HEK293 (cell line): ENCODE data around the gene CNN2.

ENCODE experiments used
- GFI1B ChIP-seq: fragments of 450-650 bp; formaldehyde crosslinking; IDR thresholded peaks from 2 replicates; pipeline ENCODE4 v1.5.1; 2016; ENCODE audit warnings: missing biosample characterization, missing genetic modification characterization
- GLIS1 ChIP-seq: fragments of 450-650 bp; formaldehyde crosslinking; IDR thresholded peaks from 2 replicates; pipeline ENCODE4 v1.5.1; 2016; ENCODE audit warnings: missing biosample characterization, missing genetic modification characterization
- IKZF3 ChIP-seq: fragments of 450-650 bp; IDR thresholded peaks from 2 replicates; pipeline ENCODE4 v1.5.0; 2018; ENCODE audit warnings: missing biosample characterization, mild to moderate bottlenecking, missing genetic modification characterization, moderate library complexity
- KLF9 ChIP-seq: fragments of 450-650 bp; formaldehyde crosslinking; IDR thresholded peaks from 2 replicates; pipeline ENCODE4 v1.5.1; 2016; ENCODE audit warnings: missing biosample characterization, missing genetic modification characterization, low read depth
- MZF1 ChIP-seq: fragments of 450-650 bp; formaldehyde crosslinking; IDR thresholded peaks from 2 replicates; pipeline ENCODE4 v1.5.1; 2017; ENCODE audit warnings: missing biosample characterization, missing genetic modification characterization, borderline replicate concordance
- SP2 ChIP-seq: fragments of 450-650 bp; formaldehyde crosslinking; IDR thresholded peaks from 2 replicates; pipeline ENCODE4 v1.5.1; 2016; ENCODE audit warnings: missing biosample characterization, missing genetic modification characterization
- SP7 ChIP-seq: fragments of 450-650 bp; formaldehyde crosslinking; IDR thresholded peaks from 2 replicates; pipeline ENCODE4 v1.5.1; 2016; ENCODE audit warnings: missing biosample characterization, missing genetic modification characterization
- YY1 ChIP-seq: fragments of 450-650 bp; formaldehyde crosslinking; IDR thresholded peaks from 2 replicates; pipeline ENCODE4 v1.5.1; 2018; ENCODE audit warnings: missing biosample characterization, missing genetic modification characterization
- ZBTB21 ChIP-seq: fragments of 450-650 bp; formaldehyde crosslinking; IDR thresholded peaks from 2 replicates; pipeline ENCODE4 v1.5.1; 2017; ENCODE audit warnings: missing biosample characterization, missing genetic modification characterization
- ZBTB48 ChIP-seq: fragments of 450-650 bp; formaldehyde crosslinking; IDR thresholded peaks from 2 replicates; pipeline ENCODE4 v1.5.1; 2016; ENCODE audit warnings: missing biosample characterization, missing genetic modification characterization
- ZEB2 ChIP-seq: fragments of 450-650 bp; formaldehyde crosslinking; IDR thresholded peaks from 2 replicates; pipeline ENCODE4 v1.5.1; 2016; ENCODE audit warnings: missing biosample characterization, missing genetic modification characterization
- ZNF221 ChIP-seq: fragments of 450-650 bp; formaldehyde crosslinking; IDR thresholded peaks from 2 replicates; pipeline ENCODE4 v1.5.1; 2017; ENCODE audit warnings: missing biosample characterization, missing genetic modification characterization, borderline replicate concordance
- ZNF335 ChIP-seq: fragments of 450-650 bp; formaldehyde crosslinking; conservative IDR thresholded peaks from 2 replicates; pipeline ENCODE4 v1.5.1; 2016; ENCODE audit warnings: missing biosample characterization, missing genetic modification characterization
- ZNF341 ChIP-seq: fragments of 450-650 bp; formaldehyde crosslinking; IDR thresholded peaks from 2 replicates; pipeline ENCODE4; 2016; ENCODE audit warnings: low read depth, missing biosample characterization, missing genetic modification characterization
- ZNF366 ChIP-seq: fragments of 450-650 bp; formaldehyde crosslinking; conservative IDR thresholded peaks from 2 replicates; pipeline ENCODE4 v1.5.1; 2016; ENCODE audit warnings: missing biosample characterization, missing genetic modification characterization
- ZNF37A ChIP-seq: fragments of 450-650 bp; IDR thresholded peaks from 2 replicates; pipeline ENCODE4 v1.5.1; 2018; ENCODE audit warnings: missing biosample characterization, missing genetic modification characterization
- ZNF391 ChIP-seq: fragments of 450-650 bp; formaldehyde crosslinking; IDR thresholded peaks from 2 replicates; pipeline ENCODE4 v1.5.1; 2016; ENCODE audit warnings: low read depth, missing biosample characterization, missing genetic modification characterization, borderline replicate concordance
- ZNF423 ChIP-seq: fragments of 450-650 bp; formaldehyde crosslinking; IDR thresholded peaks from 2 replicates; pipeline ENCODE4 v1.5.1; 2016; ENCODE audit warnings: missing biosample characterization, missing genetic modification characterization
- ZNF501 ChIP-seq: fragments of 450-650 bp; formaldehyde crosslinking; IDR thresholded peaks from 2 replicates; pipeline ENCODE4 v1.5.1; 2016; ENCODE audit warnings: missing biosample characterization, missing genetic modification characterization
- ZNF561 ChIP-seq: fragments of 450-650 bp; IDR thresholded peaks from 2 replicates; pipeline ENCODE4 v1.5.1; 2018; ENCODE audit warnings: missing biosample characterization, missing genetic modification characterization, borderline replicate concordance
- ZNF624 ChIP-seq: fragments of 450-650 bp; formaldehyde crosslinking; IDR thresholded peaks from 2 replicates; pipeline ENCODE4 v1.5.1; 2017; ENCODE audit warnings: missing biosample characterization, missing genetic modification characterization
- ZNF629 ChIP-seq: fragments of 450-650 bp; formaldehyde crosslinking; IDR thresholded peaks from 2 replicates; pipeline ENCODE4 v1.5.1; 2017; ENCODE audit warnings: missing biosample characterization, missing genetic modification characterization
- ZNF654 ChIP-seq: fragments of 450-650 bp; formaldehyde crosslinking; IDR thresholded peaks from 2 replicates; pipeline ENCODE4 v1.5.1; 2016; ENCODE audit warnings: low read depth, missing biosample characterization, missing genetic modification characterization
- ZNF660 ChIP-seq: fragments of 450-650 bp; IDR thresholded peaks from 2 replicates; pipeline ENCODE4 v1.5.1; 2018; ENCODE audit warnings: missing biosample characterization, mild to moderate bottlenecking, missing genetic modification characterization
- ZNF777 ChIP-seq: fragments of 450-650 bp; formaldehyde crosslinking; IDR thresholded peaks from 2 replicates; pipeline ENCODE4 v1.5.1; 2017; ENCODE audit warnings: missing biosample characterization, missing genetic modification characterization, borderline replicate concordance
- ZNF837 ChIP-seq: fragments of 450-650 bp; formaldehyde crosslinking; IDR thresholded peaks from 2 replicates; pipeline ENCODE4 v1.5.1; 2016; ENCODE audit warnings: missing biosample characterization, missing genetic modification characterization
- TF ChIP-seq, protein P1 (sequence below): fragments of 450-650 bp; formaldehyde crosslinking; IDR thresholded peaks from 2 replicates; pipeline ENCODE4 v1.5.1; 2016; ENCODE audit warnings: missing biosample characterization, missing genetic modification characterization
- TF ChIP-seq, protein P2 (sequence below): fragments of 450-650 bp; formaldehyde crosslinking; IDR thresholded peaks from 2 replicates; pipeline ENCODE4 v1.5.1; 2016; ENCODE audit warnings: missing biosample characterization, missing genetic modification characterization
- TF ChIP-seq, protein P3 (sequence below): fragments of 450-650 bp; formaldehyde crosslinking; IDR thresholded peaks from 2 replicates; pipeline ENCODE4 v1.5.1; 2016; ENCODE audit warnings: missing biosample characterization, missing genetic modification characterization
- TF ChIP-seq, protein P4 (sequence below): fragments of 450-650 bp; formaldehyde crosslinking; IDR thresholded peaks from 2 replicates; pipeline ENCODE4 v1.5.1; 2016; ENCODE audit warnings: missing biosample characterization, missing genetic modification characterization

CNN2 gene

DNA sequence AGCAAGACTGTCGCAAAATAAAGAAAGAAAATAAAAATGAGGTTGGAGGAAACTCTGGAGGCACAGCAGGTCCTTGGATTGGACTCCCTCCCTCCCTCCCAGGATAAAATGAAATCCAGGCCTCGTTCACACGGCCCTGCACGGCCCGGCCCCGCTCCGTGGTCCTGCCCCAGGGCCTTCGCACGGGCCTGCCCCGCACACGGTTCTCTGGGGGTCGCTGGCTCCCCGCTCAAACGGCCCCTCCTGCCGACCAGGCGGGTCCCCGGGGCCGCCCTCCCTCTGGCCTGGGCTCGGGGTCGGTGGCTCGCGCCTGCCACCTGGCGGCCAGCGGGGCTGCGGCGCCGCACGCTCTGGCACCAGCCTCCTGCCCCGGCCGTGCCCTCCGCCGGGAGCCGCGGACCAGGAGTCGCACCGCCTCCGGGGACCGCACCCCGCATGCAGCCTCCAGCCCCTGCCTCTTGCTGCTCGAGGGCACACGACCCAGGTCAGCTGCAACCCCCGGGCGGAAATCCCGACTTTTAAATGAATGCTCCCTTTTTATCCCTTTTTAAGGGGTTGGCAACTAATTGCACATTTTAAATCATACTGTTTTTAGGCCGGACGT, 43.7 kb upstream of the CNN2 start (continued):
- TF ChIP-seq, protein P1, sequence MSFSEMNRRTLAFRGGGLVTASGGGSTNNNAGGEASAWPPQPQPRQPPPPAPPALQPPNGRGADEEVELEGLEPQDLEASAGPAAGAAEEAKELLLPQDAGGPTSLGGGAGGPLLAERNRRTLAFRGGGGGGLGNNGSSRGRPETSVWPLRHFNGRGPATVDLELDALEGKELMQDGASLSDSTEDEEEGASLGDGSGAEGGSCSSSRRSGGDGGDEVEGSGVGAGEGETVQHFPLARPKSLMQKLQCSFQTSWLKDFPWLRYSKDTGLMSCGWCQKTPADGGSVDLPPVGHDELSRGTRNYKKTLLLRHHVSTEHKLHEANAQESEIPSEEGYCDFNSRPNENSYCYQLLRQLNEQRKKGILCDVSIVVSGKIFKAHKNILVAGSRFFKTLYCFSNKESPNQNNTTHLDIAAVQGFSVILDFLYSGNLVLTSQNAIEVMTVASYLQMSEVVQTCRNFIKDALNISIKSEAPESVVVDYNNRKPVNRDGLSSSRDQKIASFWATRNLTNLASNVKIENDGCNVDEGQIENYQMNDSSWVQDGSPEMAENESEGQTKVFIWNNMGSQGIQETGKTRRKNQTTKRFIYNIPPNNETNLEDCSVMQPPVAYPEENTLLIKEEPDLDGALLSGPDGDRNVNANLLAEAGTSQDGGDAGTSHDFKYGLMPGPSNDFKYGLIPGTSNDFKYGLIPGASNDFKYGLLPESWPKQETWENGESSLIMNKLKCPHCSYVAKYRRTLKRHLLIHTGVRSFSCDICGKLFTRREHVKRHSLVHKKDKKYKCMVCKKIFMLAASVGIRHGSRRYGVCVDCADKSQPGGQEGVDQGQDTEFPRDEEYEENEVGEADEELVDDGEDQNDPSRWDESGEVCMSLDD (tag by site-specific recombination) = 0 out of 2 replicates have a peak, but pooled peaks have one; percentile 42
- TF ChIP-seq ZNF837 (tag by site-specific recombination) (no peak), ZNF624 (tag by site-specific recombination) (no peak), ZNF629 (tag by site-specific recombination) (peak; percentile 36; the same call in 1 of the 2 replicates), ZNF221 (tag by site-specific recombination) (peak; percentile 53; the same call in 1 of the 2 replicates), IKZF3 (tag by site-specific recombination) (peak; percentile 78), ZBTB48 (tag by site-specific recombination) (0 out of 2 replicates have a peak, but pooled peaks have one; percentile 17), ZNF341 (tag by site-specific recombination) (peak; percentile 89), SP2 (tag by site-specific recombination) (peak; percentile 73), ZNF37A (tag by site-specific recombination) (peak; percentile 28; the same call in 1 of the 2 replicates), GFI1B (no peak), ZNF561 (tag by site-specific recombination) (peak; percentile 93; the same call in 1 of the 2 replicates), SP7 (tag by site-specific recombination) (0 out of 2 replicates have a peak, but pooled peaks have one; percentile 53), ZNF335 (tag by site-specific recombination) (peak; percentile 76), ZBTB21 (no peak), ZEB2 (peak; percentile 40; the same call in 1 of the 2 replicates), ZNF501 (no peak), ZNF423 (no peak), ZNF660 (peak; percentile 96), ZNF391 (tag by site-specific recombination) (no peak), ZNF777 (tag by site-specific recombination) (no peak), MZF1 (tag by site-specific recombination) (0 out of 2 replicates have a peak, but pooled peaks have one; percentile 39), ZNF654 (tag by site-specific recombination) (0 out of 2 replicates have a peak, but pooled peaks have one; percentile 16), YY1 (tag by site-specific recombination) (peak; percentile 50), GLIS1 (tag by site-specific recombination) (peak; percentile 22; the same call in 1 of the 2 replicates), KLF9 (no peak; the same call in none of the 2 replicates), ZNF366 (0 out of 2 replicates have a peak, but pooled peaks have one; percentile 31)
- TF ChIP-seq, protein P2, sequence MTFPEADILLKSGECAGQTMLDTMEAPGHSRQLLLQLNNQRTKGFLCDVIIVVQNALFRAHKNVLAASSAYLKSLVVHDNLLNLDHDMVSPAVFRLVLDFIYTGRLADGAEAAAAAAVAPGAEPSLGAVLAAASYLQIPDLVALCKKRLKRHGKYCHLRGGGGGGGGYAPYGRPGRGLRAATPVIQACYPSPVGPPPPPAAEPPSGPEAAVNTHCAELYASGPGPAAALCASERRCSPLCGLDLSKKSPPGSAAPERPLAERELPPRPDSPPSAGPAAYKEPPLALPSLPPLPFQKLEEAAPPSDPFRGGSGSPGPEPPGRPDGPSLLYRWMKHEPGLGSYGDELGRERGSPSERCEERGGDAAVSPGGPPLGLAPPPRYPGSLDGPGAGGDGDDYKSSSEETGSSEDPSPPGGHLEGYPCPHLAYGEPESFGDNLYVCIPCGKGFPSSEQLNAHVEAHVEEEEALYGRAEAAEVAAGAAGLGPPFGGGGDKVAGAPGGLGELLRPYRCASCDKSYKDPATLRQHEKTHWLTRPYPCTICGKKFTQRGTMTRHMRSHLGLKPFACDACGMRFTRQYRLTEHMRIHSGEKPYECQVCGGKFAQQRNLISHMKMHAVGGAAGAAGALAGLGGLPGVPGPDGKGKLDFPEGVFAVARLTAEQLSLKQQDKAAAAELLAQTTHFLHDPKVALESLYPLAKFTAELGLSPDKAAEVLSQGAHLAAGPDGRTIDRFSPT = peak; percentile 85
- TF ChIP-seq, protein P3, sequence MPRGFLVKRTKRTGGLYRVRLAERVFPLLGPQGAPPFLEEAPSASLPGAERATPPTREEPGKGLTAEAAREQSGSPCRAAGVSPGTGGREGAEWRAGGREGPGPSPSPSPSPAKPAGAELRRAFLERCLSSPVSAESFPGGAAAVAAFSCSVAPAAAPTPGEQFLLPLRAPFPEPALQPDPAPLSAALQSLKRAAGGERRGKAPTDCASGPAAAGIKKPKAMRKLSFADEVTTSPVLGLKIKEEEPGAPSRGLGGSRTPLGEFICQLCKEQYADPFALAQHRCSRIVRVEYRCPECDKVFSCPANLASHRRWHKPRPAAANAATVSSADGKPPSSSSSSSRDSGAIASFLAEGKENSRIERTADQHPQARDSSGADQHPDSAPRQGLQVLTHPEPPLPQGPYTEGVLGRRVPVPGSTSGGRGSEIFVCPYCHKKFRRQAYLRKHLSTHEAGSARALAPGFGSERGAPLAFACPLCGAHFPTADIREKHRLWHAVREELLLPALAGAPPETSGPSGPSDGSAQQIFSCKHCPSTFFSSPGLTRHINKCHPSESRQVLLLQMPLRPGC = no peak
- TF ChIP-seq, protein P4, sequence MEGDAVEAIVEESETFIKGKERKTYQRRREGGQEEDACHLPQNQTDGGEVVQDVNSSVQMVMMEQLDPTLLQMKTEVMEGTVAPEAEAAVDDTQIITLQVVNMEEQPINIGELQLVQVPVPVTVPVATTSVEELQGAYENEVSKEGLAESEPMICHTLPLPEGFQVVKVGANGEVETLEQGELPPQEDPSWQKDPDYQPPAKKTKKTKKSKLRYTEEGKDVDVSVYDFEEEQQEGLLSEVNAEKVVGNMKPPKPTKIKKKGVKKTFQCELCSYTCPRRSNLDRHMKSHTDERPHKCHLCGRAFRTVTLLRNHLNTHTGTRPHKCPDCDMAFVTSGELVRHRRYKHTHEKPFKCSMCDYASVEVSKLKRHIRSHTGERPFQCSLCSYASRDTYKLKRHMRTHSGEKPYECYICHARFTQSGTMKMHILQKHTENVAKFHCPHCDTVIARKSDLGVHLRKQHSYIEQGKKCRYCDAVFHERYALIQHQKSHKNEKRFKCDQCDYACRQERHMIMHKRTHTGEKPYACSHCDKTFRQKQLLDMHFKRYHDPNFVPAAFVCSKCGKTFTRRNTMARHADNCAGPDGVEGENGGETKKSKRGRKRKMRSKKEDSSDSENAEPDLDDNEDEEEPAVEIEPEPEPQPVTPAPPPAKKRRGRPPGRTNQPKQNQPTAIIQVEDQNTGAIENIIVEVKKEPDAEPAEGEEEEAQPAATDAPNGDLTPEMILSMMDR (tag by site-specific recombination) = peak; percentile 42; the same call in 1 of the 2 replicates
- TF ChIP-seq, all 188 proteins: peak for 46
